Mesothelial cell of epicardium (in vitro differentiated cells): Measurements from ENCODE around the gene MCU. TPM values are rescaled to one million over a fixed set of nuclear protein-coding genes. Genes with fewer than 3 reads are reported as not detected.

ENCODE experiments used
- DNase-seq, 2 experiments: peaks; one replicate each; pipeline ENCODE4 v3.0.0; 2021; ENCODE audit warnings: low spot score in 2 of 2; ENCODE audit not compliant: unreplicated experiment in 2 of 2
- H3K27ac Mint-ChIP-seq: 2 replicates; pipeline ENCODE4 v1.8.0; 2021; ENCODE audit warnings: mixed read lengths
- H3K27me3 Mint-ChIP-seq: 2 replicates; pipeline ENCODE4 v1.8.0; 2021; ENCODE audit warnings: low read depth, mixed read lengths
- H3K36me3 Mint-ChIP-seq: 2 replicates; pipeline ENCODE4 v1.8.0; 2021; ENCODE audit warnings: mixed read lengths
- H3K4me1 Mint-ChIP-seq: 2 replicates; pipeline ENCODE4 v1.8.0; 2021; ENCODE audit warnings: mixed read lengths
- H3K4me3 Mint-ChIP-seq: 2 replicates; pipeline ENCODE4 v1.8.0; 2021; ENCODE audit warnings: mild to moderate bottlenecking, moderate library complexity, mixed read lengths
- H3K9me3 Mint-ChIP-seq: 2 replicates; pipeline ENCODE4 v1.8.0; 2021; ENCODE audit warnings: mixed read lengths
- microRNA-seq: library from miRNA; unstranded; fragments of <30 nt; microRNA quantifications from one replicate; pipeline ENCODE4 v1.2.0, GENCODE V29; 2021; ENCODE audit warnings: inconsistent platforms, mixed read lengths
- total RNA-seq: library from RNA; stranded (reverse); gene quantifications from 3 replicates; pipeline ENCODE4 v1.2.1, GENCODE V29; 2021
- TF ChIP-seq, protein P1 (sequence below): fragments of 200-600 bp; sonication (generic); IDR thresholded peaks from one replicate; pipeline ENCODE4 v1.5.0; 2021; ENCODE audit warnings: antibody characterized with exemption; ENCODE audit not compliant: unreplicated experiment

The MCU gene
- total RNA-seq, 1 donor from 2014 or later, result 44.6 TPM

- no peaks in the 10 kb centered on the region for H3K9me3 Mint-ChIP-seq
- TF ChIP-seq, protein P1, sequence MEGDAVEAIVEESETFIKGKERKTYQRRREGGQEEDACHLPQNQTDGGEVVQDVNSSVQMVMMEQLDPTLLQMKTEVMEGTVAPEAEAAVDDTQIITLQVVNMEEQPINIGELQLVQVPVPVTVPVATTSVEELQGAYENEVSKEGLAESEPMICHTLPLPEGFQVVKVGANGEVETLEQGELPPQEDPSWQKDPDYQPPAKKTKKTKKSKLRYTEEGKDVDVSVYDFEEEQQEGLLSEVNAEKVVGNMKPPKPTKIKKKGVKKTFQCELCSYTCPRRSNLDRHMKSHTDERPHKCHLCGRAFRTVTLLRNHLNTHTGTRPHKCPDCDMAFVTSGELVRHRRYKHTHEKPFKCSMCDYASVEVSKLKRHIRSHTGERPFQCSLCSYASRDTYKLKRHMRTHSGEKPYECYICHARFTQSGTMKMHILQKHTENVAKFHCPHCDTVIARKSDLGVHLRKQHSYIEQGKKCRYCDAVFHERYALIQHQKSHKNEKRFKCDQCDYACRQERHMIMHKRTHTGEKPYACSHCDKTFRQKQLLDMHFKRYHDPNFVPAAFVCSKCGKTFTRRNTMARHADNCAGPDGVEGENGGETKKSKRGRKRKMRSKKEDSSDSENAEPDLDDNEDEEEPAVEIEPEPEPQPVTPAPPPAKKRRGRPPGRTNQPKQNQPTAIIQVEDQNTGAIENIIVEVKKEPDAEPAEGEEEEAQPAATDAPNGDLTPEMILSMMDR, result no peak
- H3K4me1 Mint-ChIP-seq, result no peaks in the 10 kb centered on the region
- H3K27me3 Mint-ChIP-seq, result no peaks in the 10 kb centered on the region
- H3K4me3 Mint-ChIP-seq, result no peak overlapping the region
- H3K27ac Mint-ChIP-seq, result no peak overlapping the region
- no peak for DNase-seq
- H3K36me3 Mint-ChIP-seq, result no peaks in the 10 kb centered on the region
These were observed 238.3 kb downstream of the MCU start for GRCh38 chr10:72930276-72930675.

GRCh38 chr10:72932259-72933015, 240.5 kb downstream of the MCU start:
- Mint-ChIP-seq H3K36me3 (peaks cover 8% of the 10 kb centered on the region), H3K27me3 (no peaks in the 10 kb centered on the region), H3K4me3 (no peak overlapping the region), H3K9me3 (peaks cover 4% of the 10 kb centered on the region), H3K4me1 (no peaks in the 10 kb centered on the region), H3K27ac (no peak overlapping the region)
- TF ChIP-seq, protein P1, result no peak
- no peak for DNase-seq

DNA sequence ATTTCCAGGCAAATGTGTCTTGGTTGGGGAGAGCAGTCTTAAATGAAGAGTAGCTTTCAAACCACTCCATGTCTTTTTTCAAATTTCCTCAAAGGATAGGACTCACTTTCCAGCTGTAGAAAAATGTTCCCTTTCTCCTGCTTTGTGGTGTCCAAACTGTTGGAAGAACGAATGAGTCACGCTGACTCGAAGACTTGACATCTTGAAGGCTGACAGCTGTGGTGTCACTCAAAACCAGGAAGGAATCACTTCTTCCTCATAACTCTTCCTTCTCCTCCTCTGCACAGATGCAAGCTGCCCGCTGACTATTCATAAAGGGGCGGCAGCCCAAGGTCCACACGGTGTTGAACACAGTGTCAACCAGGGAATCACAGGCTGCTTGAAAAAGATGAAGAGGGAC, 243.4 kb downstream of the MCU start:
- no peak for DNase-seq
- no peaks in the 10 kb centered on the region for H3K4me1 Mint-ChIP-seq
- H3K4me3 Mint-ChIP-seq, result no peak overlapping the region
- H3K9me3 Mint-ChIP-seq, result peaks cover 4% of the 10 kb centered on the region
- H3K27me3 Mint-ChIP-seq, result no peaks in the 10 kb centered on the region
- no peak overlapping the region for H3K27ac Mint-ChIP-seq
- TF ChIP-seq, protein P1, result no peak
- H3K36me3 Mint-ChIP-seq, result peaks cover 8% of the 10 kb centered on the region

Small RNAs within 50 kb of the gene (microRNA-seq; reads per million reads assigned to microRNA genes)
- not detected for gene MIR4676

Other genes starting within 250 kb of the MCU start
- gene MICU1, start 66.1 kb upstream of the MCU start, total RNA-seq, result 58.2 to 63.4 TPM (median 63.4 TPM) in 3 replicates
- gene OIT3, start 201.6 kb downstream of the MCU start, total RNA-seq, result 0.34 to 0.72 TPM (median 0.38 TPM) in 3 replicates